GM18867 (cell line): ENCODE measurements around the gene COLEC11.

Experiments used
- ATAC-seq: cut with Tn5 transposase; IDR thresholded peaks from one replicate; pipeline ENCODE4 v1.9.1; 2021; ENCODE audit warnings: mild to moderate bottlenecking, moderate library complexity; ENCODE audit not compliant: unreplicated experiment

Gene COLEC11

GRCh38 chr2:3637311-3637675, 42.4 kb downstream of the COLEC11 start:
- ATAC-seq, result no peak

DNA sequence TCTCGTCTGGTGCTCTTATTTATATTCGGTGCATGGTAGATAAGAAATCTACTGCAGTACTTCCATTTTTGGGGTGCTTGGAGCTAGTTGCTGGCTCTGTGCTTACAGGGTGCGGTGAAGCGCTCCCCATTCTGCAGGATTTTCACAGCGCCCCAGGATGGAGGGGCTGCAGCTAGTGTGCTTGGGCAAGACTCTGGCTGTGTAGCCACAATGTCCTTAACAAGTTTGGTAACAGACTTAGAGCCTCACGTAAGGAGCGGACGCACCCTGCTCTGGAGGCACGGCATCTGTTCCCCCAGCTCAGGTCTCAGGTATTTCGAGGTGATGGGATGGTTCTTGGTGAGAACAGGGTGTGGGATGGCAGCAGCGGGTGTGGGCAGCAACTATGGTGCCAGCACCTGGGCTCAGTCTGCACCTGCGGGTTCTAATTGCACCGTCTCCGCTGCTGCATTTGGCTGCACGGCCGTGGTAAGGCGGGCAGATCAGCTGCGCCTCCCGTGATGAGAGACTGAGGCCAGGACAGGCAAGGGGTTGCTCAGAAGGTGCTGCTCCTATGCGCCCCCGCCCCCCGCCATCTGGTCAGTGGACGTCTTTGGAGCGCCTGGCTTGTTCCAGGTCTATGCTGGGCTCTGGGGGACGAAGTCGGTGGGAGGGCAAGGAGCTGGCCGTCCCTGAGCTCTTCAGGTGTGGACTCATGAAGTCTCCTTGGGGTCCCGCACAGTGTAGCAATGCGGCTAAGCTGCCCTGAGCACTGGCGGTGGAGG, 43.0 kb downstream of the COLEC11 start:
- no peak for ATAC-seq

- no peak for ATAC-seq
Observed at GRCh38 chr2:3638456-3638810, 43.5 kb downstream of the COLEC11 start.

GRCh38 chr2:3639015-3639630, 44.2 kb downstream of the COLEC11 start:
- no peak for ATAC-seq

DNA sequence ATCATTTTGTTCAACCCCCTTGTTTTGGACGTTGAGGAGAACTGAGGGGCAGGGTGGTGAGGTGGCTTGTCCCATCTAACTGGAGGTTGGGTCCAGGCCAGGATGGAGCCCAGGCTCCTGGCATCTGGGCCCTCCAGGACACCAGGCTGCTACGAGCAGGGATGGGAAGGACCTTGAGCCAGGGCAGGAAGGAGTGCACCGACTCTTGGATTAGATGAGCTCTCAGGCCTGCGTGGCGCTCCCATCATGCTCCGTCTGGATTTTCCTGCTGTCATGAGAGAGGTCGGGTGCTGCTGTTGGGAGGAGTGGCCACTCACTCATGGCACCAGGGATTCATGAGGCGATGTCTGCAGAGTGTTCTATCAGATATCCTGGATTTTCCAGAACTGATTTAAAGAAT, 44.7 kb downstream of the COLEC11 start:
- no peak for ATAC-seq

DNA sequence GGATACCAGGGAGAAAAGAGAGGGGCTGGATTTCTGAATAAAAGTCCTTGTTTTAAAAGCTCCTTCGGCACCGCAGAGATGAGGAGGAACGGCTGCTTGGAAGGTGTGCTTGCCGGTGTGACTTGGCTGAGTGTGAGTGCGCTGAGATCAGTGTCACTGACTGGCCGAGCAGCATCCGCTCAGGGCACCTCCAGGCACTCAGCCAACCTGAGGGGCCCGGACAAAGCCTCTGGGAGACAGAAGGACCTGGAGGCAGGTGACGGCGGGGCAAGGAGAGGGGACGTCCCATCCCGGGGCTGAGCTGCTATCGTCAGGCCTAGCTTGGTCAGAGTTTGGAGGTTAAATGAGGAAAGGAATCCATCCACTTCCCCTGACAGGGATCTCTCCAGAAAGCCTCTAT, 46.3 kb downstream of the COLEC11 start:
- ATAC-seq, result no peak

GRCh38 chr2:3641841-3642421, 47.0 kb downstream of the COLEC11 start:
- ATAC-seq, result no peak

DNA sequence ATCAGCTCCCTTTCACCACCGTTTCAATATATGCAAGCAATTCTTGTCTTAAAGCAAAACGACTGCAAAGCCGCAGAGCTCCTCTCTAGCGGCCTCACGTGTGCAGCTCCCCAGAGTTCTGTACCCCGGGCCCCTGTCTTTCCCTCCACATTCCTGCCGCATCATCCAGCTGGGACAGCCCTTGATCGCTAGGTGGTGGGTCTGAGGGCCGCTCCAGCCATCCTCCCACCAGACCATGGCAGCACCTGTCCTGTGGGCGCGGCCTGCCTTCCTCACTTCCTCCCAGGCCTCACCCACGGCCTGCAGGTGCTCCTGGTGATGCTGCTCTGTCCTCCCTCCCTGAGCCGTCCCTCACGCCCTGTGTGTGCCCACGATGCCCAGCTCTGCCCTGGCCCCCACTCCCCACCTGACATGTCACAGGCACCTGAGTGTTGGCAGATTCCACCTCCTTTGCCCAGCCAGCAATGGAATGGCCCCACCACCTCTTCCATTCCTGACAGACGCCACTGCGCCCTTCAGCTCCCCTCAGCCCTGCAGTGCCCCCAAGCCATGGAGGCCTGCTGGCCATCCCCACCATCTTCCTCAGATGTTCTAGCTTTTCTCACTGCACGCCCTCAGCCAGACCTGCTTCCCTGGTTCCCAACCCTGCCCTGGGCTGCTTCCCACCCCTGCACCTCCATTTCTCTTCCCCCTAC, 47.8 kb downstream of the COLEC11 start:
- ATAC-seq, result no peak

DNA sequence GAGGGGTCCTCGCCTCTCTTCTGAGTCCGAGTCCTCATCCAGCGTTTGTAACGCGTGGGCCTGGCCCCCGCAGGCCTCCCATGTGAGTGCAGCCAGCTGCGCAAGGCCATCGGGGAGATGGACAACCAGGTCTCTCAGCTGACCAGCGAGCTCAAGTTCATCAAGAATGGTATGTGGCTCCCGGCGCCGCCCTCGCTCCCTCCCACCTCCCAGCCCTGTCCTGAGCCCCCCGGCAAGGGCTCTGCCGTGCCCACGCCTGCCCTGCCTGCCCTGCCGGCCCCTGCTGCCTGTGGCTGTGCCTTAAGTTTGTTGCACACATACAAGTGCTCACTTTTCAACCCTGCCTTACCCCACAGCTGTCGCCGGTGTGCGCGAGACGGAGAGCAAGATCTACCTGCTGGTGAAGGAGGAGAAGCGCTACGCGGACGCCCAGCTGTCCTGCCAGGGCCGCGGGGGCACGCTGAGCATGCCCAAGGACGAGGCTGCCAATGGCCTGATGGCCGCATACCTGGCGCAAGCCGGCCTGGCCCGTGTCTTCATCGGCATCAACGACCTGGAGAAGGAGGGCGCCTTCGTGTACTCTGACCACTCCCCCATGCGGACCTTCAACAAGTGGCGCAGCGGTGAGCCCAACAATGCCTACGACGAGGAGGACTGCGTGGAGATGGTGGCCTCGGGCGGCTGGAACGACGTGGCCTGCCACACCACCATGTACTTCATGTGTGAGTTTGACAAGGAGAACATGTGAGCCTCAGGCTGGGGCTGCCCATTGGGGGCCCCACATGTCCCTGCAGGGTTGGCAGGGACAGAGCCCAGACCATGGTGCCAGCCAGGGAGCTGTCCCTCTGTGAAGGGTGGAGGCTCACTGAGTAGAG, 48.7 kb downstream of the COLEC11 start:
- no peak for ATAC-seq

DNA sequence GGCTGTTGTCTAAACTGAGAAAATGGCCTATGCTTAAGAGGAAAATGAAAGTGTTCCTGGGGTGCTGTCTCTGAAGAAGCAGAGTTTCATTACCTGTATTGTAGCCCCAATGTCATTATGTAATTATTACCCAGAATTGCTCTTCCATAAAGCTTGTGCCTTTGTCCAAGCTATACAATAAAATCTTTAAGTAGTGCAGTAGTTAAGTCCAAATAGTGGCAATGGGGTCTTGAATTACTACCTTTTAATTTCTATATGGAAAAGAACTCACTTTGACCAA, 49.3 kb downstream of the COLEC11 start:
- ATAC-seq, result peak; percentile 90

DNA sequence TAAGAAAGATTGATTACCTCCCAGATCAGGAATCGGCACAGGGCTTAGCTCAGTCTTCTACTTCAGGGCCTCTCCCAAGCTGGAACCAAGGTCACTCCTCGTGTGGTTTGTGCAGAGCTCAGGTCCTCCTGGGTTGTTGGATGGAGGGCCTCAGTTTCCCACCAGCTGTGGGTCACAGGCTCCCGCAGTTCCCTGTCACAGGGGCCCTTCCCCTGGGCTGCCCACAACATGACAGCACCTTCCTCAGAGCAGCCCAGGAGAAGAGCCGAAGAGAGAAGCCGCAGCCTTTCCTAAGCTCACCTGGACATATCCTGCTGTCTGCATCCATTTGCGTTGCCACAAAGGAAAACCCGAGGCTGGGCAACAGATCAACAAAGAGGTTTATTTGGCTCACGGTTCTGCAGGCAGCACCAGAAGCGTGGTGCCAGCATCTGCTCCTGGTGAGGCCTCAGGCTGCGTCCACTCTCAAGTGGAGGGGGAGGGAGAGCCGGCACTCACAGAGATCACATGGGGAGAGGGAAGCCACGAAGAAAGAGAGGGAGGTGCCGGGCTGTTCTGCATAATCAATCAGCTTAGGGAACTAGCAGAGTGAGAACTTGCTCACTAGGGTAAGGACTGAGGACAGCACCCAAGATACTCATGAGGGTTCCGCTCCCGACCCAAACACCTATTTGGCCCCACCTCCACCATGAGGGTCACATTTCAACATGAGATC, 50.1 kb downstream of the COLEC11 start:
- ATAC-seq, result no peak

DNA sequence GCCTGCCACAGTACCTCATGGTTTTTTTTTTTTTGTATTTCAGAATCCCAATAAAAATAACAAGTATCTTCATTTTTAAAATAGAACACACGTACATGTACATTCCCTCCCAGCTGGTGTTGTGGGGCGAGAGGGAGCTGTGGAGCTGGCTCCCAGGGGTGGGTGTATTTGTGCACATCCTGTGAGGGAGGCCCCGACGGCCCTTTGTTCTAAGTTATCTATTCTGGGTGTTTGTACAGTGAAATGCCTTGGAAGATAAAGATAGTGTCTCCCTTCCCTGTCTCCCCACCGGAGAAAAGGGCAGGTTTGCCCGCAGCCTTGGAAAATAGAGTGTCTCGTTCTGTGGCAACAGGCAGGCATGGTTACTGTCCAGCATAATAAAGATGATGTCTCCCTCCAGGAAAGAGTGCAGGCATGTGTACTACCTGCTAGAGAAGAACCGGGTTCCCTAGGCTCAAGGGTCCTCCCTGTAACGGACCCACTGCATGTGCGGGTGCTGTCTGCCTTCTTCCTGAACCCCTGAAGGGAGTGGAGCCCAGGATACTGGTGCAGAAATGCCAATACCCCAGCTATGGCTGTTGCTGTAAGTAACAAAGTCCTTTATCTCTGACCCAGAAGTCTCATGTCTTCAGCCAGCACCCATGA, 51.0 kb downstream of the COLEC11 start:
- no peak for ATAC-seq

DNA sequence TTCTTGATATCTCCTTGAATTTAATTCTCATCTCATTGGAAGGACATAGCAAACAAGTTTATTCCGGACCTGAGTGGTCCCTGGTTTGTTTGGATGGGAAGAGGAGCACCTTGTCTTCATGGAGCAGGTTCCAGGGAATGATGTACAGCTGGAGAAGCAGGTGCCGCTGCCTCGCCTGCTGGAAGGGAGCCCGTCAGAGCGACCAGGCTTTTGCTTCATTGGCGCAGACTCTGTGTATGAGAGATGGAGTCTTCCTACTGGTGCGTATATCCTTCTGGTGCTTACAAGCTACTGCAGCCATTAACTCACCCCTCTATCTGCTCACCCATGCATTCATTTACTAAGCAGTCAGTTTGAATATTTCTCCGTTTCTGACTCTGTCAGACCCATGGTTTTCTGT, 51.5 kb downstream of the COLEC11 start:
- no peak for ATAC-seq

GRCh38 chr2:3647246-3647645, 52.3 kb downstream of the COLEC11 start:
- ATAC-seq, result no peak

DNA sequence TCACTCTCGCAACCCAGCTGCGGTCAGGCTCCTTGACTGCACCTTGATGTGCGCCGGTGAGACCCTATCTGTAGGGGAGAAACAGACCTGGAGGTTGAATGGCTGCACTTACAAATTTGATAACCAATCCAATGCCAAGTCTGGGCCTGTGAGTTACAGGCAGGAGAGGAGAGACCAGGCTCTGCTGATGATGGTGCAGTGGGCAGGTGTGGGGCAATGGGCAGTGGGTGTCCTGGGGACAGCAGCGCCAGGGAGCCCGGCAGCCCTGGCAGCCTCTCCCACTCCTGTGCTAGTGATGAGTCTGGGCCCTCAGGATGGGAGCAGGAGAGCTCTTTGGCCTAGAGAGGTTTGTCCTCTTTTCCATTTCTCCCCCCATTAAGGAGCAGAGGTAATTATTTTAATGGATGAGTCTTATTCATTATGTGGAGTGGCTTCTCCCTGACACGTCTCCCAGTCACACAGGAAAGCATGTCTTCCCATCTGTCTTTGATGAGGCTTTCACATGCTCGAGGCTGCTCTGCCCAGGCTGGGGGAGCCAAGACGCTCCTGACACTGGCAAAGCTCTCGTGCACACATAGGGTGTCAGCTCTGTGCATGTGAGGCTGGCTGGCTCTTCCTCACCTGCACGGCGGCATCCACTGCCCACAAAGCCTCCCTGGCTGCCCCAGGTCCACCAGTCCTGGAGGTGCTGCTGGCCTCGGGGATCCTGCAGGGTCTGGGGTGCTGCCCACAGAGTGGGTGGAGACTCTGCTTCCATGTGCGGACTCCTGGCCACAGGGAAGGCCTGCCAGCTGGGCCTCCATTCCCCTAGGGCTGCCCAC, 53.1 kb downstream of the COLEC11 start:
- no peak for ATAC-seq

GRCh38 chr2:3648652-3649177, 53.8 kb downstream of the COLEC11 start:
- ATAC-seq, result no peak

- ATAC-seq, result no peak
Observed at GRCh38 chr2:3649581-3649980, 54.7 kb downstream of the COLEC11 start.

DNA sequence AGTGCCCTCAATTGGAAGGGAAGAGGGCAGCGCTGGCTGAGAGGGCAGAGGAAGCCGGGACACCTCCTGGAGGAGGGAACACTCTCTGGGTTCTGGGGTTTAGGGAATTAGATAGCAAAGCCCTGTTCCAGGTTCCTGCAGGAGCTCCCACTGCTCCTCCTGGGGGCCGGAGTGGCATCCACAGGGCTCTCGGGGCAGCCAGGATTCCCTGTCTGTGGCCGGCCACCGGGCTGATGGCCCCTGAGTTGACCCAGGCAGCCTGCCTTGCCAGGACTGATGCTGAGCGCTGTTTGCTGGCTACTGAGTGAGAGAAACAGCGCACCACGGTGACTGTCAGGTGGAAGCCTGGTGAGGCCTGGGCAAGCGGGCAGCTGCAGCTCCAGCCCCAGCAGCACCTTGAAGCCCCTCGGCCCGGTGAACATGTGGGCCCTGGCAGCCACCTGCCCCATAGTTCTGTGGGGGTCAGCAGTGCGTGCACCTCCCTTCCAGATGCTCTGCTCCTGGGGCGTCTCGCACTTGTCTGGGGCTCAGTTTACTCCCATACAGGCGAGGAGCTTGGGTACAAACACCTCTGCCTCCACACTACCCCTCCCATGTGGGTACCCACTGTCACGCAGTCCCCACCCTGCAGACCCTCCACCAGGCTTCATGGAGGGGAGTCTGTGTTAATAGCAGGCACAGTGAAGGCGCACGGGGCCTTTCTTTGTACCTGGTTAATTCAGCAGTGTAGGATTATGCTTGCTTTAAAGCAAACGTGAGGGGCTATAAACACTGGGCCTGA, 55.4 kb downstream of the COLEC11 start:
- no peak for ATAC-seq
